SK-N-MC (cell line): ENCODE results near the gene JAKMIP1.

Experiments
- DNase-seq: peaks from one replicate; pipeline ENCODE4 v3.0.0-alpha.2; 2011; ENCODE audit warnings: low read depth, low spot score
- H3K27ac ChIP-seq: fragments of 200-600 bp; sonication (generic); 2 replicates; pipeline ENCODE4 v1.5.1; 2016; ENCODE audit warnings: mixed run types
- H3K36me3 ChIP-seq: fragments of 200-600 bp; sonication (generic); 2 replicates; pipeline ENCODE4 v1.6.1; 2017; ENCODE audit warnings: antibody characterized with exemption, low read length, mixed read lengths; ENCODE audit not compliant: insufficient read depth
- H3K4me3 ChIP-seq: fragments of 200-600 bp; sonication (generic); 2 replicates; pipeline ENCODE4 v1.5.1; 2016
- H3K9ac ChIP-seq: fragments of 200-600 bp; sonication (generic); 2 replicates; pipeline ENCODE4 v1.8.0; 2017; ENCODE audit warnings: mixed run types, mixed read lengths; ENCODE audit not compliant: insufficient read length
- H3K9me3 ChIP-seq: fragments of 200-600 bp; sonication (generic); 2 replicates; pipeline ENCODE4 v1.6.1; 2017; ENCODE audit warnings: low read depth, mild to moderate bottlenecking, antibody characterized with exemption, low read length, moderate library complexity, mixed read lengths
- EZH2 ChIP-seq: fragments of 200-600 bp; sonication (generic); IDR thresholded peaks from one replicate; pipeline ENCODE4 v1.6.1; 2017; ENCODE audit warnings: antibody characterized with exemption
- FOXP2 ChIP-seq: optimal IDR thresholded peaks from 2 replicates; pipeline ENCODE3; 2011; ENCODE audit warnings: mild to moderate bottlenecking, moderate library complexity; ENCODE audit not compliant: insufficient read depth; ENCODE audit errors: extremely low read length, control extremely low read depth
- POLR2AphosphoS5 ChIP-seq: IDR thresholded peaks from 2 replicates; pipeline ENCODE4 v1.6.1; 2012; ENCODE audit warnings: mild to moderate bottlenecking, low read depth, low read length, borderline replicate concordance

JAKMIP1 gene

DNA sequence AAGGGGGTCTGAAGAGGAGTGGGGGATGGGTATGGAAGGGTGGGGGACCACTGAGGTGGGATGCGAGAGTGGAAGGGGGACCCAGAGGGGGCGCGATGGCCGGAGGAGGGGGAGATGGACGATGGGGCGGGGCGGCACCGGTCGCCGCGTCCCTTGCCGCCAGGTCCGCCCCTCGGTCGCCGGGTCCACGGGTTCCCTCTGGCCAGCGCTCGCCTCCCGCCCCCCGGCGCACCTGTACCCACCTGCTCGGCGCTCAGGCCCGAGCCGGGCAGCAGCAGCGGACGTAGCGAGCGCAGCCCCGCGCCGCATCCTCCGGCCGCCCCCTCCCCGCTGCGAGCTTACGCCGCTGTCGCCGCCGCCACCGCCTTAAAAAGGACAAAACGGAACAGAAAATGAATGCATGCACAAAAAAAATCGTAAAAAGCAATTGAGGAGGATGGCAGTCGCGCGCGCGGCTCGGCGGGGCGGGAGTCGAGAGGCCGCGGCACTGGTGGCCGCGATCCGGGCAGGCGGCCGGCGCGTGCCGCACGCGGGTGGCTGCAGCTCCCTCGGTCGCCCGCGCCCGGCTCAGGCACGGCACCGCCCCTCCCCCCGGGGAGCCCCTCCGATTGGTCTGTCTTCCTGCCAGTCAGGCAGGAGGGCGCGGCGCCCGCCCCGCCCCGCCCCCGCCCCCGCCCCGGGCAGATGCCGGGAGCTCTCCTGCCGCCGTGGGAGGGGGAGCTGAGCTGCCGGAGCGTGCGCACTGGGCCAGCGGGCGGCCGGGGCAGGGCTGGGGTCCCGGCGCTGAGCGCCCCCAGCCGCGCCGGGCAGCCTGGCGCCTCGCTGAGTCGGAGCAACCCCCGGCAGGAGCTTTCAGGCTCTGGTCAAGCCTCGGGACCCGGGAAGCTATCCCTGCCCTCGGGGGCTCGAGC, at the start of gene JAKMIP1:
Gene JAKMIP1 (minus strand): TSS at position 539 of the 911 bp plus-strand sequence. CDS start 87,699 bp downstream, outside the sequence.
- TF ChIP-seq FOXP2 (no peak), EZH2 (no peak), POLR2AphosphoS5 (no peak)
- no peak within 1 kb of the TSS for H3K27ac ChIP-seq
- H3K36me3 ChIP-seq = no peaks in the 10 kb centered on the region
- no peak within 1 kb of the TSS for H3K9ac ChIP-seq
- peak within 1 kb of the TSS; percentile 65 for H3K4me3 ChIP-seq
- DNase-seq = no peak
- H3K9me3 ChIP-seq = no peaks in the 10 kb centered on the region

DNA sequence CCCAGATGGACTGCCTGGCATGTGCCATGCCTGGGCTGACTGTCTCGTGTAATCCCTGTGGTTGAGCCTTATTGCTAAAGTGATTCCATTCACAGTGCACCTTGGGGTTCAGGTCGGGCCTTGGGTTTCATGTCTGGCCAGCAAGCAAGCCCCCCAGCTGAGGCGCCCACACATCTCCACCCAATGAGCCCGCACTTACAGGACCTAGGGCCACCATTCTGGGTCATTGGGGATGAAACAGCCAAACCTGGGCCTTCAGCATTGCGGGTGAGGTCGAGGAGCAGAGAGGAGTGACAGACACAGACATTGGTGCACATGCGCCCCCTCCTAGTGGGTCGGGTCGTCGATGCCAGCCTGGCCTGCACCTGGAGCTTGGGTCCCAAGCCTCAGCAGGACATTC, 48.0 kb upstream of the JAKMIP1 start:
- Histone ChIP-seq H3K9me3 (no peaks in the 10 kb centered on the region), H3K4me3 (no peak overlapping the region), H3K27ac (no peak overlapping the region), H3K9ac (no peak overlapping the region), H3K36me3 (no peaks in the 10 kb centered on the region)
- TF ChIP-seq FOXP2 = no peak
- no peak for TF ChIP-seq EZH2
- TF ChIP-seq POLR2AphosphoS5 = no peak
- no peak for DNase-seq

DNA sequence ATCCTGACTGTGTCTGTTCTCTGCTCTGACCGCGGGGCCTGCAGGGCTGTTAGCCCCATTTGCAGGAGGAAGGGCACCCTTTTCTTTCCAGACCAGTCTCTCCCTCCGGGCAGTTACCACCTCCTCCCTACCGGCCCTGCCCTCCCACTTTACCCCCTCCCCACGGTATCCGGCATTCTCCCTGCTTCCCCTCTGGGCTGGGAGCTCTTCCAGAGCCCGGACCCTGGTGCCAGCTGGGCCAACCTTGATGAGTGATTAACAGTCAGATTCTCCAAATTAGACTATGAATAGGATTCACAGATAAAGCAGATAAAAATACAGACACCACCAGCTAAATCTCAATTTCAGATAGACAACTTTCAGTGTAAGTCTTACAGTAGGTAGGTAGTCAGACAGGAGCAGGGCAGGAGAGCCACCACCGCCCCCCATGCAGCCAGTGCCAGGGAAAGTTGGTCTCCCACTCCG, 45.9 kb upstream of the JAKMIP1 start:
- Histone ChIP-seq H3K27ac (no peak overlapping the region), H3K9me3 (no peaks in the 10 kb centered on the region), H3K4me3 (no peak overlapping the region), H3K36me3 (no peaks in the 10 kb centered on the region), H3K9ac (no peak overlapping the region)
- TF ChIP-seq POLR2AphosphoS5 (no peak), EZH2 (no peak), FOXP2 (no peak)
- DNase-seq = no peak

DNA sequence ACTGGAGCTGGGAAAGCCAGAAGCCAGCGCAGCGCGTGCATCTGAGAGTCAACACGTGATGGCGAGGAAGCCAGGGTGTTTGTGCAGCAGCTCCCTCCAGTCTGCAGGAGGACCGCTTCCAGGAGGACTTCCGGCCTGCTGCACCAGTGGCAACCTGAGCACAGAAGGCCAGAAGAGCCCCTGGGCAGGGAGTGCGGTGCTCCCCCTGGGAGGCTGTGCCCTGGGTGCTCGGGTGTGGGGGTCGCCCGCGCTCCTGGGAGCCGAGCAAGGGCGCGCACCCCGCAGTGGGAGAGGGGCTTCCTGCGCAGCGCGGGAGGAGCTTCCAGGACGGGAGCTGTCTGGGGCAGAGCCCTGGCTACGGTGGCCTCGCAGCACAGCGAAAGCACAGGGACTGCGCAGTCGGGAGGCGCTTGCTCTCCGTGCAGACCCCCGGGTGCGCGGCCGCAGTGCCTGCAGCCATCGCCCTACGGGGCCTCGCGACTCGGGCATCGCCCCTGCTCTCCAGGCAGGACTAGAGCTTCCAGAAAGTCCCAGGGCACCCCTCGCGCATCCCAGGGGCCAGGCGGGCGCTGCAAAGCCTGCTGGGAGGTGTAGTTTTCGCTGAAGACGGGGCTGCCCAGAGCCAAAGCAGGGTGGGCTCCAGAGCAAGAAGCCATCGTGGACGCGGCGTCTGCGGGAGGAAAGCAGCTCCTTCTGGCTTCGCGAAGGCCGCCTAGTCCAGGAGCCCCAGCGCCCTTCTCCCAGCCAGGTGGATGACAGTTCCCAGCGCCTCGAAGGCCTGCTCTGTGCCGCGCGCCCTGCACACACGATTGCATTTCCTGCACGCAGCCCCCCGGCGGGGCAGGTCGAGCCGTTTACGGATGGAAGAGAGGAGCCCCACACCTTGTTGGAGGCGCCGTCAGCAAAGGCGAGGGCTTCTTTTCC, 45.2 kb upstream of the JAKMIP1 start:
- Histone ChIP-seq H3K27ac (no peak overlapping the region), H3K36me3 (no peaks in the 10 kb centered on the region), H3K4me3 (no peak overlapping the region), H3K9ac (no peak overlapping the region), H3K9me3 (no peaks in the 10 kb centered on the region)
- TF ChIP-seq FOXP2 = no peak
- no peak for TF ChIP-seq EZH2
- TF ChIP-seq POLR2AphosphoS5 = no peak
- no peak for DNase-seq

DNA sequence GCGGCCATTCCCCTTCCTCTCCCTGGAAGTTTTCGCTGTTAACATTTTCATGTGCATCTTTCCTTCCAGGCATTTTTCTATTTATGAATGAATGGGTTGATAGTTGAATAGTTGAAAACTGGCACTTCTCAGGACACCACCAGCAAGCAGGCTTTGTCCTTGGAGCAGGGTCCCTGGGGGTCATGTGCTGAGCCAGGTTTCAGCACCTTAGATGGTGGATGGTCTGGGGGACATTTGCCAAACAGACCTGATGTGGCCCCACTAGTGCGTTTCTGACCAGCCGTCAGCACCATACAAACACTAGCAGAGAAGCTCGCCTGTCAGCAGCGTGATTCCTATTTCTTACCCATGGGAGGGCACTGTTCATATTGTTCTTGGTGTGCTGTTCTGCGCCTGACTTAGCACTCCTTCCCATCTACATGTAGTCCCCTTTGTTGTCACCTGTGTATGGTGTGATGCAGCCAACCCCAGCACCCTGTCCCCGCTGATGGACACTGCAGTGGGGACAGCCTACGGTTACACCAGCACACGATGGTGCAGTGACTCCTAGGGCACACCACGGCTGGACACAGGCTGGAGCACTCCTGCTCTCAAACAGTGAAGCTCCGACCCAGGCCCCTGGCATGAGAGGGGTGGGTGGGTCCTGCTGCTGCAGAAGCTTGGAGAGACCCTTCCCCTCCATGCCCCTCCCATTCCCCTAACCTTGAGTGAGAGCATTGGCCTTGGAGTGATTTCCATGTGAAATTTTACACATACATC, 42.1 kb upstream of the JAKMIP1 start:
- DNase-seq = no peak
- TF ChIP-seq EZH2 (no peak), FOXP2 (no peak), POLR2AphosphoS5 (no peak)

DNA sequence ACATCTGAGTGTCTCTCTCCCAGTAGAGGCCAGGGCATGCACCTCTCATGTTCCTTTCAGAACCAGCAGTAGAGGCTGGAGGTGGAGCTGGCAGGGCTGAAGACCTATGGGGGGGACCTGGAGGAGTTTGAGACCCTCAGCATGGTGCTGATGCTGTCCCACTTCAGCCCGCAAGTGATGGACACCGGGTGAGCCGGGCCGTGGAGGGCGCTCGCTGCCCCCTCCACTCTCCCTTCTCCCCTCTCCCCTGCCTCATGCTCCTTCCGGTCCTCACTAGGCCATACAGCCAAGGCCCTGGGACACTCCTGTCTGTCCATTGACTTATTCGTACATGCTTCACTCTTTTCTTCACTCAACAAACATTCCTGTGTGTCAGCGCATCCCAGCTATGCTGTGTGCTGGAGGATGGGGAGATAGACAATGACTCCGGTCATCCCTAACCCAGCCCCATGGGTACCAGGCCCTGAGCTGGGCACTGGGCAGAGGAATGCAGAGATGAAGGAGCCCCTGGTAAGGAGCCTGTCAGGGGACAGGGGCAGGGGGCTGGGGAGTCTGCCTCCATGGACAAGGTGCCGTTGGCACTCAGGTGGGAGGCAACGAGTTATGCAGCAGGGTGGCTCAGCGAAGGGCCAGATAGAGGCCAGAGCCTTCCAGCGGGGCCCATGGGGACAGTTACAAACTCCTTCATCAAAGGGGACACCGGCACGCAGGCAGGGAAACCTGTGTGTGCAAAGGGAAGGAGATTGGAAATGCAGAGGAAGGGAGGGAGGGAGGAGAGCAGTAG, 40.9 kb upstream of the JAKMIP1 start:
- no peak overlapping the region for H3K4me3 ChIP-seq
- DNase-seq = no peak
- H3K36me3 ChIP-seq = no peaks in the 10 kb centered on the region
- TF ChIP-seq EZH2 (no peak), POLR2AphosphoS5 (no peak), FOXP2 (no peak)
- no peak overlapping the region for H3K27ac ChIP-seq
- no peak overlapping the region for H3K9ac ChIP-seq
- H3K9me3 ChIP-seq = no peaks in the 10 kb centered on the region

More for the DNA sequence above, 42.1 kb upstream of the JAKMIP1 start:
- H3K9ac ChIP-seq = no peak overlapping the region
- H3K4me3 ChIP-seq = no peak overlapping the region
- no peaks in the 10 kb centered on the region for H3K9me3 ChIP-seq
- H3K36me3 ChIP-seq = no peaks in the 10 kb centered on the region
- H3K27ac ChIP-seq = no peak overlapping the region

DNA sequence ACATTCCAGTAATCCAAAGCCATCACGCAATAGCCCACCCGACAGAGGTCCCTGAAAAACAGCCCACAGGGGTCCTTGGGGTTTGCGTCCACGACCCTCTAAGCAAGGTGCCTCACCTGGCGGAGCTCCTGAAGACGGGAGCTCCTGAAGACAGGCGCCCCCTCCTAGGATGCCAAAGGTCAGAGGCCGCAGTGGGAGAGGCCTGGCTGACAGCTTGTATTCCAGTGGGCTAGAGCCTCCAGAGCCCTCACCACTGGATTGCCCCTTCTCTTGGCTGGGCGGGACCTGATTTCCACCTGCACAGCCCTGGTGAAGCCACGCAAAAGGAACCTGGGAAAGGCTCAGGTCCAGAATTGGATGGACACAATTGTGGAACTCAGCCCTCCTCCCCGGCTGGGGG, 39.6 kb upstream of the JAKMIP1 start:
- no peak overlapping the region for H3K9ac ChIP-seq
- DNase-seq = no peak
- no peak overlapping the region for H3K4me3 ChIP-seq
- no peak overlapping the region for H3K27ac ChIP-seq
- H3K9me3 ChIP-seq = no peaks in the 10 kb centered on the region
- TF ChIP-seq FOXP2 (no peak), POLR2AphosphoS5 (no peak), EZH2 (no peak)
- no peaks in the 10 kb centered on the region for H3K36me3 ChIP-seq
